WERI-Rb-1 (cell line): ENCODE measurements around the gene PFDN1.

Experiments used
- DNase-seq: peaks from one replicate; pipeline ENCODE4 v3.0.0-alpha.2; 2020
- H3K27ac ChIP-seq: fragments of 250-450 bp; sonication (Bioruptor Pico); 2 replicates; pipeline ENCODE4 v1.5.1; 2020; ENCODE audit warnings: mild to moderate bottlenecking, moderate library complexity
- H3K27me3 ChIP-seq: fragments of 250-450 bp; sonication (Bioruptor Pico); 2 replicates; pipeline ENCODE4 v1.5.1; 2021; ENCODE audit warnings: mild to moderate bottlenecking, low read depth, moderate library complexity; ENCODE audit not compliant: insufficient read depth, severe bottlenecking
- H3K36me3 ChIP-seq: fragments of 250-450 bp; sonication (Bioruptor Pico); 2 replicates; pipeline ENCODE4 v1.5.1; 2020; ENCODE audit warnings: mild to moderate bottlenecking, moderate library complexity
- H3K4me3 ChIP-seq: 2 replicates; pipeline ENCODE4 v1.5.1; 2011; ENCODE audit warnings: low read depth, mild to moderate bottlenecking, control low read depth, low read length
- H3K9me3 ChIP-seq: fragments of 250-450 bp; sonication (Bioruptor Pico); 2 replicates; pipeline ENCODE4 v1.5.1; 2021; ENCODE audit warnings: mild to moderate bottlenecking, moderate library complexity; ENCODE audit not compliant: severe bottlenecking
- TF ChIP-seq, protein P1 (sequence below): IDR thresholded peaks from 2 replicates; pipeline ENCODE4 v1.5.1; 2011; ENCODE audit warnings: low read depth, mild to moderate bottlenecking, control low read depth, inconsistent platforms, low read length

PFDN1 gene

DNA sequence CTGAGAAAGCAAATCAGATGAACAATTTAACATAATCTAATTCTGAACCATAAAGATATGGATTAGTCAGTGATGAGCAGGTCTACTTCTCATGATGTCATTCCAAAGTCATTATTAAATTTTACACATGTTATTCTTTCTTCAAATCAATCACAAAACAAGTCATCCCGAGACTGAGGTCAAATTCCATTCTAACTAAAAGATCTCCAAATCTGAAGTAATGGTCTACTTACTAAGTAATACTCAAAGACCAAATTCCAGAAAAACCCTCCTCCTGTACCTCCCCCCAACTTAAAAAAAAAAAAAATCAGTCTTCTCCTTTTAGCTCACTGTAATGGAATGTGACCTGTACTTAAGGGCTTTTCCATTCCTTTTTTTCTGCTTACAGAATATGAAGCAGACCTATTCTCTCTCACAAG is 4.7 kb downstream of the PFDN1 start:
- no peak overlapping the region for H3K4me3 ChIP-seq
- H3K27me3 ChIP-seq = no peaks in the 10 kb centered on the region
- no peak overlapping the region for H3K27ac ChIP-seq
- peaks cover 40% of the 10 kb centered on the region for H3K36me3 ChIP-seq
- H3K9me3 ChIP-seq = no peaks in the 10 kb centered on the region
- no peak for DNase-seq
- TF ChIP-seq, protein P1, sequence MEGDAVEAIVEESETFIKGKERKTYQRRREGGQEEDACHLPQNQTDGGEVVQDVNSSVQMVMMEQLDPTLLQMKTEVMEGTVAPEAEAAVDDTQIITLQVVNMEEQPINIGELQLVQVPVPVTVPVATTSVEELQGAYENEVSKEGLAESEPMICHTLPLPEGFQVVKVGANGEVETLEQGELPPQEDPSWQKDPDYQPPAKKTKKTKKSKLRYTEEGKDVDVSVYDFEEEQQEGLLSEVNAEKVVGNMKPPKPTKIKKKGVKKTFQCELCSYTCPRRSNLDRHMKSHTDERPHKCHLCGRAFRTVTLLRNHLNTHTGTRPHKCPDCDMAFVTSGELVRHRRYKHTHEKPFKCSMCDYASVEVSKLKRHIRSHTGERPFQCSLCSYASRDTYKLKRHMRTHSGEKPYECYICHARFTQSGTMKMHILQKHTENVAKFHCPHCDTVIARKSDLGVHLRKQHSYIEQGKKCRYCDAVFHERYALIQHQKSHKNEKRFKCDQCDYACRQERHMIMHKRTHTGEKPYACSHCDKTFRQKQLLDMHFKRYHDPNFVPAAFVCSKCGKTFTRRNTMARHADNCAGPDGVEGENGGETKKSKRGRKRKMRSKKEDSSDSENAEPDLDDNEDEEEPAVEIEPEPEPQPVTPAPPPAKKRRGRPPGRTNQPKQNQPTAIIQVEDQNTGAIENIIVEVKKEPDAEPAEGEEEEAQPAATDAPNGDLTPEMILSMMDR = no peak

DNA sequence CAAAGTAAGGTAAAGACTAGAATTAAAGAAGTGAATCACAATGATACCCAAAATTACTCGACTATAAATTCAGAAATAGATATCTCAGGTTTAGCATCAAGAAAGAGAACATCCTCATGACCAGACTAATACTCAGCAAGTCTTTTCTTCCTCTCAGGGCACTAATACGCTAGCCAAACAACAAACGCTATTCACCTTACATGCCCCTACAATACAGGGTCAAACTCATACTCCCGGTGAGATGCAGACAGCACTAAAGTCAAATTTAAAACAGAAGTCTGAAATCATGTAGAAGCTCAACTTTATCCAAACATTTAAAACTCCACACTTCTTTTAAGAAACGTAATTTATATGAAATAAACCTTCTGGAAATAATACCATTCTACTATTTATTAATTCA is 5.6 kb downstream of the PFDN1 start:
- Histone ChIP-seq H3K27me3 (no peaks in the 10 kb centered on the region), H3K9me3 (no peaks in the 10 kb centered on the region), H3K27ac (no peak overlapping the region), H3K36me3 (peaks cover 40% of the 10 kb centered on the region), H3K4me3 (no peak overlapping the region)
- TF ChIP-seq, protein P1 = no peak
- no peak for DNase-seq

DNA sequence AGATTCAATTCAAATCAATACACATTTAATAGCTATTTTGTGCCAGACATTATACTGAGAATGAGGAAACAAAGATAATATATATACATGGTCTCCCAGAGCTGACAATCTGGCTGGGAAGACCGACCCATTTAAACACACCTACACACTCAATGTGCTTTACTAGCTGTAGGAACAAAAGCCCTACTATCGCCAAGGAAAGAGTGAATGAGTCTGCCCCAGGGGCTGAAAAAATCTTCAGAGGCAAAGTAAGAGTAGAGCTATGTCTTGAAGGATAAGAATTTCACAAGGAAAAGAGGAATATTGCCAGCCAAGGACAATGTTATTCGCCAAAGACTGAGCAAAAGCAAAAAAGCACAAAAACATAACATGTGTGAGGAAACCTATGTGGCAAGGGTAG is 6.6 kb downstream of the PFDN1 start:
- Histone ChIP-seq H3K4me3 (no peak overlapping the region), H3K9me3 (no peaks in the 10 kb centered on the region), H3K27me3 (no peaks in the 10 kb centered on the region), H3K36me3 (peaks cover 40% of the 10 kb centered on the region), H3K27ac (no peak overlapping the region)
- TF ChIP-seq, protein P1 = no peak
- no peak for DNase-seq

DNA sequence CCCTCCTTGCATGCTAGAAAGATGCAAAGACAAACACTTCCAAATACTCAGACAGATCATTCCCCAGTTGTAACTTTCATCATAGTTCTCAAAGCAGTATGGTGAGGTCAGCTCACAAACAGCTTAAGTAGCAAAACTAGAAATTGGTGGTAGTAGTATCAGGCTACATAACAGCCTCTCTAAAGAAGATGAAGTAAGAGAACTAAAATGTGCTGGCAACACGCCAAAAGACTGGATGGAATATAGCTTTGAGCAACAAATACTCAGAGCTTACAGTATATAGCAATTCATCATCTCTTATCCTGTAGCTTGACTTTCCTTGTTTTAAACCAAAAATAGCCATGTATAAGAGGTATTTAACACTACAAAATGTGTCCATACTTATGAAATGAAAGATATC is 7.5 kb downstream of the PFDN1 start:
- H3K4me3 ChIP-seq = no peak overlapping the region
- TF ChIP-seq, protein P1 = no peak
- no peak overlapping the region for H3K27ac ChIP-seq
- peaks cover 38% of the 10 kb centered on the region for H3K36me3 ChIP-seq
- H3K27me3 ChIP-seq = no peaks in the 10 kb centered on the region
- no peaks in the 10 kb centered on the region for H3K9me3 ChIP-seq
- no peak for DNase-seq

DNA sequence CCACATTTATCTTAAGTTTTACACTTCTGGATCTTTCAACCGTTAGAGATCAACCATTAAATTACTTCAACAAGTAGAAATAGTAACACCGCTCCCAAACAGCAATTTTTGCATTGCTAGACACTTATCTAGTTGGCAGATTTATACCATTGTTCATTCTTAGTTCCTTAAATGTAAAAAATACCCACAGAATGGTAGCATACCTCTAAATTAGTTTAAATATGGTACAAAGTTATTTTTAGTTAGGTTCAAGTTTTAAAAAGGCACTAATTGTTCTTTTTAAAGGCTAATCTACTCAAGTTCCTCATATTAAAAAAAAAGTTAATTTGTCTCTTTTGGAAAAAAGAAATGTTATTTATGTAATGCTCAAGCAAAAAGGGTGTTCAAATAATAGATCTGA is 8.1 kb downstream of the PFDN1 start:
- TF ChIP-seq, protein P1 = no peak
- DNase-seq = no peak
- Histone ChIP-seq H3K4me3 (no peak overlapping the region), H3K27me3 (no peaks in the 10 kb centered on the region), H3K27ac (no peak overlapping the region), H3K36me3 (peaks cover 31% of the 10 kb centered on the region), H3K9me3 (no peaks in the 10 kb centered on the region)

DNA sequence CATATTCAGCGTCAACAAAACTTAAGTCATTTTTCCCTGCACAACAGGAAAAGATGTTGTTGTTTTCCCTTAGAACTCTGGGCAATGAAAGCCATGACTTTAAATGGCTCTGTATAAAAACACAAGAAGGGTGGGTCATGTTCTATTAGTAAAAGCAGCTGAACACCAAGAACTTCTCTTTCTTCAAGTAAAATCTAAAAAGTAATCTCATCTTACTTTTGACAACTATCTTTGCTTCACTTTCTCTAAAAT is 9.1 kb downstream of the PFDN1 start:
- H3K9me3 ChIP-seq = no peaks in the 10 kb centered on the region
- H3K36me3 ChIP-seq = peaks cover 22% of the 10 kb centered on the region
- H3K27ac ChIP-seq = no peak overlapping the region
- TF ChIP-seq, protein P1 = no peak
- H3K27me3 ChIP-seq = no peaks in the 10 kb centered on the region
- no peak overlapping the region for H3K4me3 ChIP-seq
- DNase-seq = no peak
